Subcutaneous adipose tissue (tissue), 4 donors: ENCODE data around the gene CNOT8. TPM values are rescaled to one million over a fixed set of nuclear protein-coding genes. Genes with fewer than 3 reads are reported as not detected.

ENCODE experiments used
- total RNA-seq, 4 donors: library from RNA; depleted of rRNA; stranded (reverse); fragments of >200 nt; gene quantifications; one replicate each; pipeline ENCODE4 v1.1.0, GENCODE V29; 2016
- TF ChIP-seq, protein P1 (sequence below): fragments of 450-650 bp; IDR thresholded peaks from one replicate; pipeline ENCODE4 v1.5.1; 2016; ENCODE audit warnings: low read depth, mild to moderate bottlenecking, control low read depth, antibody characterized with exemption, moderate library complexity

CNOT8 gene
- total RNA-seq, 4 donors from 2014 or later, result 101 to 139 (median 125) TPM

DNA sequence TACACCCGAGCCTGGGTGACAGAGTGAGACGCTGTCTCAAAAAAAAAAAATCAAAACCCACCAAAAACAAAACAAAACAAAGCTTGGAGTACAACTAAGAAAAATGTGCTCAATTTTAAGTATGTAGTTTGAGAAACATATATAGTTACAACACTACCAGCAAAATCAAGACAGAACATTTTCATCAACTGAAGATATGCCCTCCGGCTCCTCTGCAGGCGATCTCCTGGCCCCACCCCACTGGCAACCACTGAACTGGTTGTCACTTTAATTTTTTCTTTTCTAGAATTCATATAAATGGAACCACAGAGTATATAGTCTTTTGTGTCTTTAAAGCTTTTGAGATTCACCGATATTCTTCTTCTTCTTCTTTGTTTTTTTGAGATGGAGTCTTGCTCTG lies 35.0 kb downstream of the CNOT8 start:
- TF ChIP-seq, protein P1, sequence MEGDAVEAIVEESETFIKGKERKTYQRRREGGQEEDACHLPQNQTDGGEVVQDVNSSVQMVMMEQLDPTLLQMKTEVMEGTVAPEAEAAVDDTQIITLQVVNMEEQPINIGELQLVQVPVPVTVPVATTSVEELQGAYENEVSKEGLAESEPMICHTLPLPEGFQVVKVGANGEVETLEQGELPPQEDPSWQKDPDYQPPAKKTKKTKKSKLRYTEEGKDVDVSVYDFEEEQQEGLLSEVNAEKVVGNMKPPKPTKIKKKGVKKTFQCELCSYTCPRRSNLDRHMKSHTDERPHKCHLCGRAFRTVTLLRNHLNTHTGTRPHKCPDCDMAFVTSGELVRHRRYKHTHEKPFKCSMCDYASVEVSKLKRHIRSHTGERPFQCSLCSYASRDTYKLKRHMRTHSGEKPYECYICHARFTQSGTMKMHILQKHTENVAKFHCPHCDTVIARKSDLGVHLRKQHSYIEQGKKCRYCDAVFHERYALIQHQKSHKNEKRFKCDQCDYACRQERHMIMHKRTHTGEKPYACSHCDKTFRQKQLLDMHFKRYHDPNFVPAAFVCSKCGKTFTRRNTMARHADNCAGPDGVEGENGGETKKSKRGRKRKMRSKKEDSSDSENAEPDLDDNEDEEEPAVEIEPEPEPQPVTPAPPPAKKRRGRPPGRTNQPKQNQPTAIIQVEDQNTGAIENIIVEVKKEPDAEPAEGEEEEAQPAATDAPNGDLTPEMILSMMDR, result no peak

DNA sequence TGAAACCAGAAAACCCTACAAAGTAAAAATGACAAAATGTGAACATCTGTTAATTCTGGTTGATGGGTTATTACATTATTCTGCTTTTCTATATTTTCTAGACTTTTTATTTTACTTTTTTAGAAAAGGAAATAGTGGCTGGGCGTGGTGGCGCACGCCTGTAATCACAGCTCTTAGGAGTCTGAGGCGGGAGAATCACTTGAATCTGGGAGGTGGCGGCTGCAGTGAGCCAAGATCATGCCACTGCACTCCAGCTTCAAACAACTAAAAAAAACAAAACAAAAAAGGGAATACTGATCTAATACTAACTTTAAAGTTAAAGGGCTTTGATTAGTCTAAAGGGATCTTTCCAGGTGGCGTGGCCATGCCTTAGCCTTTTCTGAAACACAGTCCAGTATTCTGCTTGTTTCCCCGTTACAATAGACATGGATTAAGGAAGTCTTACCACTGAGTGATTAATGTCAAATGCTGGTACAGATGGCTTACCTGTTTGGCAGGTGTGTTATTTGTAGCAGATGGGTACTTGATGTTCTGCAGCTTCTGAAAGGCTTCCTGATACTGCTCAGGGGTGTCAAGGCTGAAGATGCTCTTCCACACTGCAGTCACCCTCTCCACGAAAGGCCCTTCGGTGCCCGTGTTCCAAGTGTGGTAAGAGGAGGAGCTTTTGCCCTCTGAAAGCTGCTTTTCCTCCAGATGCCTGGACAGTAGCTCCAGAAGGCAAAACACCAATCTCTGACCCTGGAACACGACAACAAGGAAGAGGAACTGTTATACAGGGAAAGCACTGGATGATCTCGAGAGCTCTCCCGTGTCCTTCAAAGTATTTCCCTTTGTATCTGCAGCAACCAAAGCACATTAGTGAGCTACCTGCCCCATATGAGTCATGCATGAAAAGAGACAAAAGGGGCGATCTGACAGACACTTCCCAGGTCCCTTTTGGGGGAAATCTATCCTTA lies 37.5 kb downstream of the CNOT8 start:
- TF ChIP-seq, protein P1, result no peak

DNA sequence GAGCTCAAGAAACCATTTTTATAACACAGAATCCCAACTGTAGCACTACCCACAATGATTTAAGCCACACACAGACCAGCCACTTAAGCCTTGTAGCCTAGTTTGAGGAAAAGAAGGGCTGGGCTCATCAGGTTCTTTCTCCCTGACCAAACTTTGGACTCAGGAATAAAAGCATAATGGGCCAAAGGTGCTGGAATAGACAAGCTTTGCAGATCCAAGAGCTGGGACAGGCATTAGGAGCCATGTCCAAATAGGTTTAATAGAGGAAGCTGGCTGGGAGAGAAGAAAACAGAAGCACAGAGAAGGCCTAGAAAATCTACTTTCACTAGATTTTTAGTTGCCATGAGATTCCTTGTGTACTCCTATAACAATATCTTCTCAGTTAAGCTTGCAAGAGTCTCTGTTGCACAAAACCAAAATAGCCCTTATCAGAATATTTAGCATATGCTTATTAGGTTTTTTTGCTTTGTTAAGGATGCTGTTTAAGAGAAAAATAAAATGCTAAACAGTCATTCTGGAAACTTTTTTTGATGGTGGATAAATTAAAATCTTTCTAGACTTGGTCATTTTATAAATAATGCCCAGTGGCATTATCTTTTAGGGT lies 38.2 kb downstream of the CNOT8 start:
- TF ChIP-seq, protein P1, result no peak

DNA sequence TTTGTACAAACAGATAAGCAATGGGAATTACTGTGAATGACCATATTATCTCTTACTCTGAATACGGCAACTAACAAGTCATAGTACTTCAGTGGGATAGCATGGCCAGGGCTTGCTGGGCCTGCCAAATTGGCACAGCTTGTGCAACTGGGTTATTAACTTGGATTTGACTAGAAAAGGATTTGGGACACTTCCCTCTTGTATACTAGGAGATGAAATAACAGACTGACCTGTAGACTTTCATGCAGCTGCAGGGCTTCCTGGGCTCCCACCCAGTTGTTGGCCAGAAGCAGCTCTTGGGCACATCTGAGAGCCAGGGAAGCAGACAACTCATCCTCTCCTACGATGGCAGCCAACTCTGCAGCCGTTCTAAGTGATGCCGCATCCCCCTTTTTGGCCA lies 39.8 kb downstream of the CNOT8 start:
- TF ChIP-seq, protein P1, result no peak

DNA sequence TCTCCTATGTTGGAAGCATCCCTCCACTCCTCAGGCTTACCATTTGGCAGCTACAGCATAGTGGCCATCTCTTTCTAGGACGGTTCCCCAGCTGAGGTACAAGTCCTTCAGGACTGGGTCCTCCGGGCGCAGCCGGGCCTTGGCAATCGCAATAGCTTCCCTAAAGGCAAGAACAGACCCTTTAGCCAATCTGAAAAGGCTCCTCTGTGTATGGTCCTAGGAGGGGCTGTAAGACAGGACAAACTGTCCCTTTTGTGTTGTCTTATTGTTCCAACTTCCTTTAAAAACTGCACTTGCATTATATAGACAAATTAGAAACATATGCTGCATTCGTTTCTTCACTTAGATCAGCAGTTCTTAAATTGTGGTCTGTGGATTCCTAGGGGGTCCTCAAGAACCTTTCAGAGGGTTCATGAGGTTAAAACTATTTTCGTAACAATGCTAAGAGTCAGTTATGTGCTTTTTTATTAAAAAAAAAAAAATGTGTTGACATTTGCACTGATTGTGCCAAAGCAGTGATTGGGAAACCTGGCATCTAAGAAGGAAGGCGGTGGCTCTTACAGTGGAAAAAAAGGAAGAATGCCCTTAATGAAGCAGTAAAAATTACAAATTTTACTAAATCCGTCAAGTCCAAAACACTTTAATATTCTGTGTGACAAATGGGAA lies 40.9 kb downstream of the CNOT8 start:
- TF ChIP-seq, protein P1, result no peak

DNA sequence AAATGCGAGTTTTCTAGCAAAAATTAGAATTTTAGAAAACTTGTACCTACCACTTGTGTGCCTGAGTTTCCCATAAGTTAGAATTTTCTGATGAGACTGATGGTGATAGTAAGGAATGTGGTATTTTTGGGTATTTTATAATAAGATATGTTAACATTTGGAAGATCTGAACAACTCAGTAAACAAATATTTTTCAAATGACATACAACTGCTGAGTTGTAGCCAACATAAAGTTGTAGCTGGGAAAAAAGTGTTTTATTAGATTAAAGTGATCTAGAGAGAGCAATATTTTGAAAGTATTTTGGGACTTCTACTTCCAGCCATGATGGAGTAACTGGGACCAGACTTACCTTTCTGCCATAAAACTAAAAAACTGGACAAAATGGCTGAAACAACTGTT lies 41.6 kb downstream of the CNOT8 start:
- TF ChIP-seq, protein P1, result no peak

DNA sequence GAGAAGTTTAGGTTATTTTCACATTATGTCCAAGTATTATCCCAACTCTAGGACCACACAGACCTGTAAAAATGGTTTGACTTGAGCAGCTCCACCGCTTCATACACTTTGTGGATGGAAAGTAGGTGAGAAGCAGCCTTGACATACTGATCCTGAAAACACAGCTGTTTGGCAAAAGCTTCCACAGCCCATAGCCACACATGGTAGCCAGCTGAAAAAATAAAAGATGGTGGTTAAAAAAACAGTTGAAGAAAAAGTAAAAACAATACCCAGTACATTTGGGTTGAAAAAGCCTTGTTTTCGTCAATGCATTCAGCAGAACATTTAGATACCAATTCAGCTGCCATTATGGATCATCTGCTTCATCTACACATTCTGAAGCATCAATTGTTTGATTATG lies 42.8 kb downstream of the CNOT8 start:
- TF ChIP-seq, protein P1, result no peak
